H1 (cell line): ENCODE results near the gene F8. TPM values are rescaled to one million over a fixed set of nuclear protein-coding genes. Genes with fewer than 3 reads are reported as not detected.
A peak's percentile ranks its signal among the peaks of the same experiment; 100 is the strongest.

Source experiments
- CTCF ChIA-PET: fragments of 300-600 bp; sonication (Branson Sonifier 250); formaldehyde crosslinking; loops from one replicate; lab custom pipeline; 2021; ENCODE audit not compliant: partially characterized antibody; lab: Charles Lee
- POLR2A ChIA-PET: fragments of 300-600 bp; sonication (Branson Sonifier 250); formaldehyde crosslinking; loops from one replicate; lab custom pipeline; 2021; ENCODE audit warnings: inconsistent platforms; ENCODE audit not compliant: partially characterized antibody; lab: Charles Lee
- DNase-seq, 2 experiments: peaks; one replicate each; pipeline versions ENCODE4 v3.0.0 to v3.0.0-alpha.2; 2010 to 2022; ENCODE audit warnings: low spot score in 2 of 2, low read depth in 1 of 2, mixed read lengths in 1 of 2
- FAIRE-seq: peaks from 2 replicates; lab custom pipeline; 2011; peaks lifted over from hg19 to GRCh38; lab: Jason Lieb, UNC
- H2AFZ ChIP-seq: 2 replicates; pipeline ENCODE4 v1.8.1; 2012; ENCODE audit warnings: low read length, inconsistent platforms
- H2AK5ac ChIP-seq: 2 replicates; pipeline ENCODE4 v1.6.1; 2013; ENCODE audit warnings: low read depth, low read length
- H2BK120ac ChIP-seq: replicated peaks from 2 replicates; pipeline ENCODE3; 2013; ENCODE audit warnings: low read depth, low read length, inconsistent platforms
- H2BK12ac ChIP-seq: 2 replicates; pipeline ENCODE4 v1.6.1; 2013; ENCODE audit warnings: low read depth, low read length
- H2BK15ac ChIP-seq: 2 replicates; pipeline ENCODE4 v1.6.1; 2013; ENCODE audit warnings: low read length
- H2BK20ac ChIP-seq: 2 replicates; pipeline ENCODE4 v1.6.1; 2013; ENCODE audit warnings: low read length
- H2BK5ac ChIP-seq: 2 replicates; pipeline ENCODE4 v1.6.1; 2013; ENCODE audit warnings: low read depth, low read length
- H3K14ac ChIP-seq: 2 replicates; pipeline ENCODE4 v1.6.1; 2013; ENCODE audit warnings: inconsistent platforms; ENCODE audit not compliant: insufficient read length
- H3K18ac ChIP-seq: 2 replicates; pipeline ENCODE4 v1.6.1; 2013; ENCODE audit warnings: low read length; ENCODE audit errors: extremely low read depth
- H3K23ac ChIP-seq: 2 replicates; pipeline ENCODE4 v1.6.1; 2013; ENCODE audit warnings: inconsistent platforms; ENCODE audit not compliant: insufficient read length
- H3K23me2 ChIP-seq: 2 replicates; pipeline ENCODE4 v1.6.1; 2013; ENCODE audit warnings: low read depth, low read length
- H3K27ac ChIP-seq: 2 replicates; pipeline ENCODE4 v1.6.1; 2011; ENCODE audit warnings: low read depth, low read length, inconsistent platforms
- H3K27me3 ChIP-seq, 4 experiments: replicated peaks in 1 of 4; 1 replicate in 1 of 4; 2 replicates in 3 of 4; pipeline versions ENCODE4 v1.6.1 to v1.8.1; 2011 to 2013; ENCODE audit warnings: low read length in 3 of 4, mild to moderate bottlenecking in 3 of 4, inconsistent platforms in 2 of 4, mixed read lengths in 2 of 4, moderate library complexity in 1 of 4; ENCODE audit not compliant: control insufficient read depth in 3 of 4, insufficient read depth in 3 of 4; ENCODE audit errors: extremely low read depth in 1 of 4
- H3K36me3 ChIP-seq, 4 experiments: 2 replicates each; pipeline versions ENCODE4 v1.6.1 to v1.8.1; 2011 to 2013; ENCODE audit warnings: mild to moderate bottlenecking in 4 of 4, low read length in 3 of 4, moderate library complexity in 2 of 4, control low read depth in 1 of 4, inconsistent platforms in 1 of 4; ENCODE audit not compliant: insufficient read depth in 4 of 4, control insufficient read depth in 2 of 4
- H3K4ac ChIP-seq: replicated peaks from 2 replicates; pipeline ENCODE3; 2013; ENCODE audit warnings: low read length, low read depth, mixed read lengths, inconsistent platforms; ENCODE audit not compliant: insufficient read length
- H3K4me1 ChIP-seq, 4 experiments: replicated peaks in 1 of 4; 1 replicate in 1 of 4; 2 replicates in 3 of 4; pipeline versions ENCODE4 v1.6.1 to v1.8.1; 2011 to 2013; ENCODE audit warnings: low read length in 3 of 4, inconsistent platforms in 2 of 4, mixed read lengths in 1 of 4; ENCODE audit not compliant: insufficient read depth in 4 of 4, control insufficient read depth in 3 of 4
- H3K4me2 ChIP-seq, 2 experiments: 2 replicates each; pipeline versions ENCODE4 v1.6.1 to v1.8.1; 2011 to 2013; ENCODE audit warnings: low read depth in 2 of 2, low read length in 2 of 2, control low read depth in 1 of 2, inconsistent platforms in 1 of 2, mild to moderate bottlenecking in 1 of 2; ENCODE audit not compliant: insufficient read depth in 1 of 2
- H3K4me3 ChIP-seq, 4 experiments: fragments of 200-600, 300-600 bp in 1 of 4; sonication (generic), shearing (Covaris generic), sonication (Bioruptor Twin) in 1 of 4; 2 replicates each; pipeline versions ENCODE4 v1.5.1 to v1.8.1; 2011 to 2016; ENCODE audit warnings: low read length in 4 of 4, low read depth in 3 of 4, control low read depth in 2 of 4, inconsistent platforms in 2 of 4, mild to moderate bottlenecking in 2 of 4, mixed read lengths in 1 of 4, moderate library complexity in 1 of 4; ENCODE audit not compliant: insufficient read depth in 2 of 4; ENCODE audit errors: extremely low read depth in 1 of 4
- H3K56ac ChIP-seq: replicated peaks from 2 replicates; pipeline ENCODE3; 2013; ENCODE audit warnings: low read depth, mild to moderate bottlenecking, mixed read lengths, low read length, inconsistent platforms; ENCODE audit not compliant: insufficient read length
- H3K79me1 ChIP-seq: 2 replicates; pipeline ENCODE4 v1.6.1; 2013; ENCODE audit warnings: low read depth, low read length, control low read depth
- H3K79me2 ChIP-seq, 2 experiments: 2 replicates each; pipeline versions ENCODE4 v1.6.1 to v1.8.1; 2012 to 2013; ENCODE audit warnings: low read length in 2 of 2, mild to moderate bottlenecking in 2 of 2, inconsistent platforms in 1 of 2; ENCODE audit not compliant: insufficient read depth in 2 of 2, control insufficient read depth in 1 of 2
- H3K9ac ChIP-seq, 4 experiments: replicated peaks in 1 of 4; 1 replicate in 1 of 4; 2 replicates in 3 of 4; pipeline versions ENCODE4 v1.6.1 to v1.8.1; 2011 to 2013; ENCODE audit warnings: low read depth in 3 of 4, low read length in 3 of 4, control low read depth in 2 of 4, mild to moderate bottlenecking in 2 of 4, moderate library complexity in 2 of 4, inconsistent platforms in 1 of 4; ENCODE audit errors: extremely low read depth in 1 of 4
- H3K9me3 ChIP-seq, 2 experiments: 2 replicates each; pipeline versions ENCODE4 v1.6.1 to v1.8.1; 2012 to 2013; ENCODE audit warnings: mild to moderate bottlenecking in 2 of 2, moderate library complexity in 2 of 2, control low read depth in 1 of 2, inconsistent platforms in 1 of 2, low read depth in 1 of 2, low read length in 1 of 2, mixed read lengths in 1 of 2; ENCODE audit not compliant: insufficient read depth in 2 of 2
- H4K20me1 ChIP-seq, 2 experiments: replicated peaks in 1 of 2; 2 replicates each; pipeline versions ENCODE3 to v1.8.1; 2011 to 2013; ENCODE audit warnings: inconsistent platforms in 2 of 2, low read length in 2 of 2, mild to moderate bottlenecking in 1 of 2; ENCODE audit not compliant: insufficient read depth in 2 of 2, control insufficient read depth in 1 of 2
- H4K5ac ChIP-seq: 2 replicates; pipeline ENCODE4 v1.6.1; 2013; ENCODE audit warnings: low read length, low read depth, mixed read lengths, inconsistent platforms; ENCODE audit not compliant: insufficient read length
- H4K8ac ChIP-seq: 2 replicates; pipeline ENCODE4 v1.8.0; 2013; ENCODE audit warnings: mild to moderate bottlenecking, moderate library complexity, low read length, inconsistent platforms; ENCODE audit not compliant: insufficient read depth; ENCODE audit errors: extremely low read depth
- H4K91ac ChIP-seq: replicated peaks from 2 replicates; pipeline ENCODE3; 2013; ENCODE audit warnings: low read length, mixed read lengths, inconsistent platforms; ENCODE audit not compliant: insufficient read length
- CTBP2 ChIP-seq: IDR thresholded peaks from 2 replicates; pipeline ENCODE4 v1.7.0; 2011; ENCODE audit warnings: borderline replicate concordance, mild to moderate bottlenecking, moderate library complexity, mixed read lengths, low read length; ENCODE audit not compliant: insufficient read depth, insufficient read length
- EP300 ChIP-seq, 2 experiments: IDR thresholded peaks; 1 replicate in 1 of 2; 2 replicates in 1 of 2; pipeline ENCODE4 v1.6.1; 2011 to 2012; ENCODE audit warnings: low read depth in 2 of 2, low read length in 2 of 2, mild to moderate bottlenecking in 2 of 2, borderline replicate concordance in 1 of 2, inconsistent platforms in 1 of 2, moderate library complexity in 1 of 2
- JUN ChIP-seq: IDR thresholded peaks from 2 replicates; pipeline ENCODE4 v1.6.1; 2011; ENCODE audit warnings: low read depth, mild to moderate bottlenecking, improper control_type of control experiment, low read length
- POU5F1 ChIP-seq: IDR thresholded peaks from 2 replicates; pipeline ENCODE4 v1.6.1; 2011; ENCODE audit warnings: low read depth, mild to moderate bottlenecking, low read length, moderate library complexity
- RAD21 ChIP-seq, 2 experiments: IDR thresholded peaks in 1 of 2; conservative IDR thresholded peaks in 1 of 2; 2 replicates each; pipeline ENCODE4 v1.6.1; 2011; ENCODE audit warnings: low read depth in 2 of 2, low read length in 2 of 2, improper control_type of control experiment in 1 of 2, inconsistent platforms in 1 of 2, mild to moderate bottlenecking in 1 of 2, moderate library complexity in 1 of 2
- WGBS, 2 experiments: shearing (Covaris generic) in 1 of 2; methylation state at CpG; one replicate each; pipeline versions ENCODE4 v1.1.6 to v1.1.7; 2013 to 2015; ENCODE audit warnings: low lambda C conversion rate in 2 of 2, mixed read lengths in 2 of 2, inconsistent platforms in 1 of 2, low coverage in 1 of 2, missing lambda C conversion rate in 1 of 2; ENCODE audit not compliant: insufficient replicate concordance in 2 of 2, insufficient coverage in 1 of 2, insufficient read length in 1 of 2; ENCODE audit errors: extremely low coverage in 1 of 2, missing lambda C conversion rate in 1 of 2; 5-methylcytosine and 5-hydroxymethylcytosine counted together
- polyA plus RNA-seq, 7 experiments: library from polyadenylated mRNA; depleted of rRNA in 3 of 7; stranded (reverse) in 5 of 7; unstranded in 2 of 7; fragments of >200 nt in 5 of 7; fragments of 200-250 nt in 2 of 7; gene quantifications; 1 replicate in 5 of 7; 2 replicates in 1 of 7; 4 replicates in 1 of 7; pipeline versions ENCODE4 v1.2.1 to v1.2.3, GENCODE V29; 2011 to 2013; ENCODE audit warnings: missing spikeins in 2 of 7, mixed read lengths in 2 of 7
- total RNA-seq: library from RNA; stranded (reverse); fragmentation: NEBNext Ultra II Directional; extraction: Animal tissue kit (Norgen Biotek cat#: 25700); gene quantifications from 2 replicates; pipeline ENCODE4 v1.2.1, GENCODE V29; 2021
- TF ChIP-seq, protein P1 (sequence below), 3 experiments: IDR thresholded peaks; 1 replicate in 2 of 3; 2 replicates in 1 of 3; pipeline versions ENCODE4 v1.5.1 to v1.6.1; 2011; ENCODE audit warnings: low read length in 3 of 3, mild to moderate bottlenecking in 3 of 3, inconsistent platforms in 2 of 3, low read depth in 1 of 3, moderate library complexity in 1 of 3; ENCODE audit not compliant: insufficient read depth in 1 of 3; ENCODE audit errors: control extremely low read depth in 1 of 3

The F8 gene
- total and polyA plus RNA-seq, 2 of the 8 experiments (the other 6 are each of a cell fraction or from before 2014, with no cell fraction given) = 1.1 to 2.6 TPM

DNA sequence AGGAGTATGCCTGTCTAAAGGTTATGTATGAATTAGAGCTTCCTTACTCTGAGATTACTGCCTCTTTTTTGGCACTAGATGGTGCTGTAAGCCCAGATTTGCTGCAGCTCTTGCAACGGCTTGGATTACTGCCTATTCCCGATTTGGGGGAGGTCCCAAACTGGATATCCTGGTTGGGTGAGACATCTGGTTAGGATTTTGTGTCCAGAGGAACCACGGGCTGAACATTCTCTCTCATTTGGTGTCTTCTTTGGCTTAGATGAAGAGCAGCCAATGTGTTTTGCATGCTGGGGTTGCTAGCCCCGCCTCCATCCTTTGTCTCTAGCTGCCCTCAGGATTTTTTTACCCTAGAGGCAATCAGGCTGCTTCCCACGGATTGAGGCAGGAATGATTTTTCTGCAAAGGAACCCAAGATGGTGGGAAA, 104.5 kb downstream of the F8 start:
- no peak overlapping the region for H2AK5ac ChIP-seq
- no peaks in the 10 kb centered on the region for H3K27me3 ChIP-seq
- H2BK20ac ChIP-seq = no peak overlapping the region
- H3K9ac ChIP-seq = no peak overlapping the region
- no peaks in the 10 kb centered on the region for H3K36me3 ChIP-seq
- H3K23ac ChIP-seq = no peak overlapping the region
- no peak overlapping the region for H3K4ac ChIP-seq
- no peak overlapping the region for H2BK12ac ChIP-seq
- H4K5ac ChIP-seq = no peak overlapping the region
- POLR2A ChIA-PET = no interaction called here
- H2BK120ac ChIP-seq = no peak overlapping the region
- no peaks in the 10 kb centered on the region for H3K79me1 ChIP-seq
- peak; percentile 87 for FAIRE-seq
- peak; percentile 7 to 46 for DNase-seq
- H2BK15ac ChIP-seq = no peak overlapping the region
- peaks cover 0 to 7% of the 10 kb centered on the region in 2 experiments; a peak in 1 of 4 replicates for H3K9me3 ChIP-seq
- H3K18ac ChIP-seq = no peak overlapping the region
- TF ChIP-seq, protein P1, sequence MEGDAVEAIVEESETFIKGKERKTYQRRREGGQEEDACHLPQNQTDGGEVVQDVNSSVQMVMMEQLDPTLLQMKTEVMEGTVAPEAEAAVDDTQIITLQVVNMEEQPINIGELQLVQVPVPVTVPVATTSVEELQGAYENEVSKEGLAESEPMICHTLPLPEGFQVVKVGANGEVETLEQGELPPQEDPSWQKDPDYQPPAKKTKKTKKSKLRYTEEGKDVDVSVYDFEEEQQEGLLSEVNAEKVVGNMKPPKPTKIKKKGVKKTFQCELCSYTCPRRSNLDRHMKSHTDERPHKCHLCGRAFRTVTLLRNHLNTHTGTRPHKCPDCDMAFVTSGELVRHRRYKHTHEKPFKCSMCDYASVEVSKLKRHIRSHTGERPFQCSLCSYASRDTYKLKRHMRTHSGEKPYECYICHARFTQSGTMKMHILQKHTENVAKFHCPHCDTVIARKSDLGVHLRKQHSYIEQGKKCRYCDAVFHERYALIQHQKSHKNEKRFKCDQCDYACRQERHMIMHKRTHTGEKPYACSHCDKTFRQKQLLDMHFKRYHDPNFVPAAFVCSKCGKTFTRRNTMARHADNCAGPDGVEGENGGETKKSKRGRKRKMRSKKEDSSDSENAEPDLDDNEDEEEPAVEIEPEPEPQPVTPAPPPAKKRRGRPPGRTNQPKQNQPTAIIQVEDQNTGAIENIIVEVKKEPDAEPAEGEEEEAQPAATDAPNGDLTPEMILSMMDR (IDR thresholded peaks at IDR 0.05; ENCODE audit: control extremely low read depth in 1 of 3, insufficient read depth in 1 of 3, low read depth in 1 of 3, low read length in 3 of 3) = peak in 2 of 3 experiments; percentile 58 to 59; a peak in 3 of 4 replicates
- TF ChIP-seq CTBP2 = no peak
- TF ChIP-seq JUN = no peak
- no peak for TF ChIP-seq POU5F1
- peak; percentile 86 to 87 for TF ChIP-seq RAD21 (IDR thresholded peaks at IDR 0.05 in 1 of 2, conservative IDR thresholded peaks at IDR 0.05 in 1 of 2; ENCODE audit: low read depth in 2 of 2, low read length in 2 of 2)
- TF ChIP-seq EP300 (IDR thresholded peaks at IDR 0.05; ENCODE audit: borderline replicate concordance in 1 of 2, low read depth in 2 of 2, low read length in 2 of 2) = no peak
- no peak overlapping the region for H3K14ac ChIP-seq
- H2BK5ac ChIP-seq = no peak overlapping the region
- no peak overlapping the region for H4K91ac ChIP-seq
- H3K4me3 ChIP-seq = peak overlapping the region in 1 of 4 experiments; percentile 42; a peak in 3 of 8 replicates
- peak overlapping the region; percentile 5 to 62; a peak in 3 of 4 replicates for H3K4me2 ChIP-seq
- WGBS, 2 experiments = 16% methylated on average over 5 of the region's 5 CpGs; no CpG with 5 or more reads in 1 of the 2 experiments
- H3K23me2 ChIP-seq = no peaks in the 10 kb centered on the region
- H3K56ac ChIP-seq = no peak overlapping the region
- CTCF ChIA-PET = interaction anchor here (1.0 to 2.7 kb wide), 13 partner anchors 9 to 286 kb away, joined by 3 to 14 read pairs (median 4); no protein-coding TSS in a partner anchor
- no peaks in the 10 kb centered on the region for H3K79me2 ChIP-seq
- no peak overlapping the region for H3K27ac ChIP-seq
- no peak overlapping the region for H4K8ac ChIP-seq
- H4K20me1 ChIP-seq = no peaks in the 10 kb centered on the region
- no peaks in the 10 kb centered on the region for H3K4me1 ChIP-seq
- peak overlapping the region; percentile 94 for H2AFZ ChIP-seq
